T1000 (cell line): ENCODE measurements around the gene PPM1M.
"Not testable (repeated sequence)": the region's sequence is repeated elsewhere in the genome, so short reads cannot be mapped to it uniquely, and the experiment has no call there.

ENCODE experiments used
- DNase-seq: peaks from one replicate; lab custom pipeline; 2025; ENCODE audit warnings: mixed read lengths; lab: John Stamatoyannopoulos, UW

The PPM1M gene

DNA sequence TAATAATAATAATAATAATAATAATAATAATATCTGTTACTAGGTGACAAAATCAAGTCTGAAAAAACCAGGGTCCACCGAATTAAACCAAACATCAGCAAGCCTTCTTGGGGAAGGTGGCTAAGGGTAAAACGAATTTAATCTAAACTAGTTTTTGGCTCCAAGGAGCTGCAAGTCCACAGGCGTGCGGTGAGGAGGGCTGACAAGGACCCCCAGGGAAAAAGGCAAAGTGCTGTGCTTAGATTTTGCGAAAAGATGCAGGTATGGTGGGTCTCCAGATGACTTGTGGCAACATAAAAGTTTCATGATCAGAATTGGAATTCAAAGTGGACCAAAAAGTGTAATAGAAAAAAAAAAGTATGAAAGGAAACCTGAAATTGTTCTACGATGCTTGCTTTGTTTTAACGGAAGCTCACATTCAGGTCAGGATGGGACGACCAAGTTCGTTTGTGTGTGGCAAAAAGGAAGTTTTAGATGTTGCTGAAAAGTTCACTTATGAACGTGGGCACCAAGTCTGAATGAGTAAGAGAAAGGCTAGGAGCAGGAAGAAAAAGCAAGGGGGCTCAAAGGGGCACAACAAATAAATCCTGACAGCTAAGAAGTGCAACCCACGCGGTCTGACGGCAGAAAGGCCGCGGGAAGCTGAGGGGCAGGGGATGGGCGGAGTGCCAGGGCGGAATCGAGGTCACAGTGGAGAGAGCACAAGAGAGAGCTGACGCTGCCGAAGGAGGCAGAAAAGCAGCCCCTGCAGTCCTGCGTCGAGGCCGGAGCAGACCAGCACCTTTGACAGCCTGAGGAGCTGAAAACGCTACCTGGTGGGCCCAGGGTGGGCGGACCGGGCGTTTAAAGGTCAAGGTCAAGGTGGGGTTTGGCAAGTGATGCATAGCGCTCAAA lies 31.8 kb downstream of the PPM1M start:
- DNase-seq = peak; percentile 10

DNA sequence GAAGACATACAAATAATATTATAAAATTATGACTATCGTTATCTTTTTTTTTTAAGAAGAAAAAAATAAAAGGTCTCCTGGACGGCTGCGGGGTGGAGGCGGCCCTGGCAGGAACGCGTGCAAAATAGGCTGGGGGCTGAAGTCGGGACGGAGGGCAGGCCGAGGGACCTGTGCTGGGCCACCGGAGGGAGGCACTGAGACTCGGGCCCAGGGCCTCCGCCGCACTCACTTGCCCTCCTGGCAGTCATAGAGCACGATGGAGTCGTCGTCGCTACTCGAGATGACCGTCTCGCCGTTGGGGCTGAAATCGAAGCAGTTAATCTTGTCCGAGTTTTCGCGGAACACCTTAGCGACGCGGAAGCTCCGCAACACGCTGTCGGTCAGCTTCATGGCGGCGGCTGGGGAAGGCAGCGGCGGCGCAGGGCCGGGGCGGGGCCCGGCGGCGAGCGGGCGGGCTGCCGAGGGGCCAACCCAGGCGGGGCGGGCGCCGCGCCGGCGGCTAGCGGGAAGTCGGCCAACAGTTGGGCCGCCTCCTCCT lies 32.5 kb downstream of the PPM1M start:
- no peak for DNase-seq

GRCh38 chr3:52278510-52279069 lies 33.0 kb downstream of the PPM1M start, which contains the start of gene WDR82:
Gene WDR82, minus strand, starts transcription at chr3:52278649. Its CDS starts 288 bp downstream, at chr3:52278361.
- peak; percentile 95 for DNase-seq

DNA sequence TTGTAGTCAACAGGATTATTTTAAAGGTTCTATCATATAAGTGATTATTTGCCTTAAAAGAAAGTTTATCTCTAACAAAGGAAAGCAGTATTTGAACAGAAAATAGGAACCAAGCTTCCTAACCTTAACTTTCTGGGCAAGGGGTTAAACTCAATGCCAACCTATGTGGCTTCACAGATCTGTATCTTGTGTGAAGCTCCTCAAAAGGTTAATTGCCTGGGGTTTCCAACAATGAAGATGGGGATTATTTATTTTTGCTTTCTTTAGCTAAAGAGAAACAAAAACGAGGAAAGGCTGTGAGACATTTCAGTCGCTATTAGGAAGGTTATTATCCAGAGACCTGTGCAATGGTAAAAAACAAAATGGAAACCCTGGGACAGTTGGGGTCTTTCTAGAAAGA lies 34.0 kb downstream of the PPM1M start:
- no peak for DNase-seq

DNA sequence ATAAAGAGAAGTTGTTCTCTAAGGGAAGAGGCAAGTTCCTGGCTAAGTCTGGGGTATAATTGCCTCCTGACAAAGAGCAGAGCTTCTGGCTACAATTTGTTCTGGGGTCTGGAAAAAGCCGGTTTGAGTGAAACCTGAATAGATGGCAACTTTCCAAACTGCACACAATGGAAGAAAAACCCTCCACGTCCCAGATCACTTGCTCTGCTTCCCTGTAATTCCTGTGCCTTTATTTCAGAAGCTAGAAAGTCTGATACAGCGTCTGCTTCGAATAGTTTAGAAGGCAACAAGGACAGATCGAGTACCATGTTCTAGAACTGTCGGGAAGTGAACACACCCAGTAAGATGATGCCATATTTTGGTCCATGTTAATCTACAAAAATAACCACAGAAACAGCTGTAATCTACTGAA lies 34.5 kb downstream of the PPM1M start:
- DNase-seq = no peak

DNA sequence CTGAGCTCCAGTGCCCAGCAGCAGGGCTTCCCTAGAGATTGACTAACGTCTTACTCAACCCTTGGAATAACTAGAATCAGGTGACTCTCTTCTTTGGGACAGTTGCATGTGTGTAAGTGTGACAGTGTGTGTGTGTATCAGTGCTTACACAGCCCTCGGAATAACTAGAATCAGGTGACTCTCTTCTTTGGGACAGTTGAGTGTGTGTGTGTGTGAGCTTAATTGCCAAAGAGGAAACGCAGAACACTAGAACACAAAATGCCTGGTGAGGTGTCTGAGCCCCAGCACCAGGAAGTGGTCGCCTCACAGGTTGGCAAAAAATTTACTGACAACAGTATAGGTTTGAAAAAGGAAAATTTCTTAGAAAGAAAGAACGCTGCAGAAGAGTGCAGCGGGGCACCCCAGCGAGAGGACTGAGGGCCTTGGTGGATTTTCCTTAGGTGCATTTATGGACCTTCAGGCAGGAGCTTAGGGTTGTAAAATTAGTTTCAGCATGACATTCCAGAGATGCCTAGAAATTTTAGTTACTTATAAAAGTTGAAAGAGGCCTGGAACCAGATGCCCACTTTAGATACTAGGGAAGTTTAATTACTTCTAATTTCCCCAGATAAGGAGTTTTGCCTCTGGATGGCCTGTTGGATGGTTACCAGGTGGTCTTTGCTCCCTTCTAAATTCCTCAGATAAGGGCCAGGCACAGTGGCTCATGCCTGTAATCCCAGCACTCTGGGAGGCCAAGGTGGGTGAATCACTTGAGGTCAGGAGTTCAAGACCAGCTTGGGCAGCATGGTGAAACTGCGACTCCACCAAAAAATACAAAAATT lies 36.6 kb downstream of the PPM1M start:
- DNase-seq = no peak

- DNase-seq = no peak
Measured at GRCh38 chr3:52283306-52283705, 37.7 kb downstream of the PPM1M start.

GRCh38 chr3:52284051-52284450 lies 38.5 kb downstream of the PPM1M start:
- not testable (repeated sequence) for DNase-seq

DNA sequence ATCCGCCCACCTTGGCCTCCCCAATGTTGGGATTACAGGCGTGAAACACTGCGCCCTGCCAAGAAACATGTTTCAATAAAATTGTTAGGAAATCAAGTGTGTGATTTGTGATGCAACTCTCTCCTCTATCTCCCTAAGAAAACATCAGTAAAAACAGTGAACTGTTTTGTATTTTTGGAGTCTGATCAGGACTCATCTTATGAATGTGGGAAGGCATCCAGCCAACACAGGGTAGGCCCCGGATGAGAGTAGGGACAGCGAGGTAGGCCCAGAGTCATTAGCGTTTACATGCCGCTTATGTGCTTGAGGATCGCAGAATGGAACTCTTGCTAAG lies 41.2 kb downstream of the PPM1M start:
- no peak for DNase-seq

- no peak for DNase-seq
Measured at GRCh38 chr3:52288674-52289073, 43.1 kb downstream of the PPM1M start.

GRCh38 chr3:52289338-52289746 lies 43.8 kb downstream of the PPM1M start:
- no peak for DNase-seq

GRCh38 chr3:52289747-52290595 lies 44.4 kb downstream of the PPM1M start:
- no peak for DNase-seq

DNA sequence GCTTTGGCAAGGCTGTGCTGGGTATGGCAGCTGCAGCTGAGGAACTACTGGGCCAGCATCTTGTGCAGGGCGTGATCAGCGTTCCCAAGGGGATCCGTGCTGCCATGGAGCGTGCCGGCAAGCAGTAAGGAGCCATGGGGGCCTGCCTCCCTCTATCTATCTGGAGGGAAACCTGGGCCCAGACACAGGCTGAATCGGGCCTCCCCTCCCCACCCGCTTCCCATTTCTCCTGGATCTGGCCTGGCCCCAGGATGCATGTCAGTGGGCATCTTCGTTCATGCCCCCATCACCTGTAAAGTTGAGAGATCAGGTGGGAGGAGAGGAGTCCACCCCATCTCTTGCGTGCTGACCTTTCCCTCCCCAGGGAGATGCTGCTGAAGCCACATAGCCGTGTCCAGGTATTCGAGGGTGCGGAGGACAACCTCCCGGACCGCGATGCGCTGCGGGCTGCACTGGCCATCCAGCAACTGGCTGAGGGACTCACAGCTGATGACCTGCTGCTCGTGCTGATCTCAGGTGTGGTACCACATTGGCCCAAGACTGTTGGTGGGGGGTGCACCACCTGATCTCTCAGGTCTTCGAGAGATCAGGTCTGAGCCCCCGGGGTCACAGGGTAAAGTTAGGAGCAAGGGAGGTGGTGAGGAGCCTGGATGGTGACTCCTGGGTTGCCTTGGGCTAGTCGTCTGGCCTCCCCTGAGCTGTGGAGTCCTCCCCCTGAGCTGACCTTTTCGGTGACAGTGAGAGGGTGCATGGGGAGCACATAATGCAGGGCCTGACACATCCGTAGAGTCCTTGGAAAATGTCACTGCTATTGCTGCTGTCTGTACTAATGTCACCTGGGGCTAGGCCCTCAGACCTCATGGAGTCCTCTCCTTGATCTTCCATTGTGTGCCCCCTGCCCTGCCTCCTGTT lies 45.3 kb downstream of the PPM1M start:
- no peak for DNase-seq

DNA sequence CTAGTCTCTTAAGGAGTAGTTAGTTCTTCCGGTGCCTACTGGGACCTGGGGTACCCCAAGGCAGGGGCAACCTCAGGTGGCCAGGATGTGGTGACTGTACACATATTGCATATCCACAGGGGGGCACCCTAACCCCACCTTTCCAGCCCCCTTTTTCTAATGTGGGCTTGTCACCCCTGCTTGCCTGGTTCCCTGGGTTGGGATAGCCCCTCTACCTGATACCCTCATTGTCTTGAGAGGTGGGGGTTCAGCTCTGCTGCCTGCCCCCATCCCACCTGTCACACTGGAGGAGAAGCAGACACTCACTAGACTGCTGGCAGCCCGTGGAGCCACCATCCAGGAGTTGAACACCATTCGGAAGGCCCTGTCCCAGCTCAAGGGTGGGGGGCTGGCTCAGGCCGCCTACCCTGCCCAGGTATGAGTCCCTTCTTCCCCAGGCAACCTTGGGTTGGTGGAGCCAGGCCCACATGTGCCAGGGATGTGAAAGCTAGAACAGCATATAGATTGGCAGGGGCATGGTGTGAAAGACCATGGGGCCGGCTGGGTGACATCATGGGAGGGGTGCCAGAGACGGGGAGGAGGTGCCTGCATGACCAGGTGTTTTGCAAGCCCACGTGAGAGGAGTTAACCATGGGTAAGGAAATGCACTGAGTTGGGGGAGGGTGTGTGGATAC lies 46.1 kb downstream of the PPM1M start:
- no peak for DNase-seq

DNA sequence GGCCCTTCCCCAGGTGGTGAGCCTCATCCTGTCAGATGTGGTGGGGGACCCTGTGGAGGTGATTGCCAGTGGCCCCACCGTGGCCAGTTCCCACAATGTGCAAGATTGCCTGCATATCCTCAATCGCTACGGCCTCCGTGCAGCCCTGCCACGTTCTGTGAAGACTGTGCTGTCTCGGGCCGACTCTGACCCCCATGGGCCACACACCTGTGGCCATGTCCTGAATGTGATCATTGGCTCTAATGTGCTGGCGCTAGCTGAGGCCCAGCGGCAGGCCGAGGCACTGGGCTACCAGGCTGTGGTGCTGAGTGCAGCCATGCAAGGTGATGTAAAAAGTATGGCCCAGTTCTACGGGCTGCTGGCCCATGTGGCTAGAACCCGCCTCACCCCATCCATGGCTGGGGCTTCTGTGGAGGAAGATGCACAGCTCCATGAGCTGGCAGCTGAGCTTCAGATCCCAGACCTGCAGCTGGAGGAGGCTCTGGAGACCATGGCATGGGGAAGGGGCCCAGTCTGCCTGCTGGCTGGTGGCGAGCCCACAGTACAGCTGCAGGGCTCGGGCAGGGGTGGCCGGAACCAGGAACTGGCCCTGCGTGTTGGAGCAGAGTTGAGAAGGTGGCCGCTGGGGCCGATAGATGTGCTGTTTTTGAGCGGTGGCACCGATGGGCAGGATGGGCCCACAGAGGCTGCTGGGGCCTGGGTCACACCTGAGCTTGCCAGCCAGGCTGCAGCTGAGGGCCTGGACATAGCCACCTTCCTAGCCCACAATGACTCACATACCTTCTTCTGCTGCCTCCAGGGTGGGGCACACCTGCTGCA lies 46.9 kb downstream of the PPM1M start:
- no peak for DNase-seq

GRCh38 chr3:52293491-52294319 lies 48.1 kb downstream of the PPM1M start:
- no peak for DNase-seq

DNA sequence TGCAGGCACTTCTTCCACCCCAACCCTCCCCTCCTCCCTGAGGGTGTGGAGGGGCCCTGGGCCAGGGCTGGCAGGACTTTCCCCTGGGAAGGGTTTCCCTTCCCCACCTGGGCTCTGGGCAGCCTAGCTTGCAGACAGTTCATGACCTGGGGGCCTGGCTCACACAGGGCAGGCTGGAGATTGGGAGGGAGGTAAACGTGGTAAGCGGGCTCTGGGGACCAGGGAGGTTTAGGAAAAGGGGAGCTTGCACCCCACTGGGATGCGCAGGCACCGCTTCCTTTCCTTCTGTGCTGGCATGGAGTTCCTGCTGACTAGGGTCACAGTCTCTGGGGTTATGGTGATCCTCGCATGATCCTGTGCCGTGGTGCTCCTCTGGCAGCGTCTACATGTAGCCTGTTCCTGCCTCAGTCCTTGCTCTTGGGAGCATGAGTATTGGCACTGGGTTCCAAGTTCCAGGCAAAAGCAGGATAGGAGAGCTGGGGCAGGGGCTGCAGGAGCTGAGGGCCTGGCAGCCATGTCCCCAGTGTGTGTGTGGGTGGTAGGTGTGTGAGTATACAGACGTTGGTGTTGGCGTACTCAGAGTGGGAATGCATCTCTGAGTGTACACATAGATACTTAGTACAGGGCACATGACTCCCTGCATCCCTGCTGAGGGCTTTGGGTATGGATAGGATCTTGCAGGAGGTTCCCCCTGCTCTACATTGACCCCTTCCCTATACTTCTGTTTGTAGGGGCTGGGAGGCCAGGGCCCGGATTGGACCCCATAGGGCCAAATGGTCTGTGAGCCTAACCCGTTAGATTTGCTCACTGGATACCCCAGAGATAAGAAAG lies 49.0 kb downstream of the PPM1M start:
- DNase-seq = no peak
